Muscle layer of duodenum (tissue), 2 donors: Measurements from ENCODE around the gene C1orf146.
"Not testable (repeated sequence)": the region's sequence is repeated elsewhere in the genome, so short reads cannot be mapped to it uniquely, and the experiment has no call there.

Experiments
- H3K27ac ChIP-seq: one replicate; pipeline ENCODE4 v1.7.0; 2013; ENCODE audit warnings: mild to moderate bottlenecking, low read length
- H3K27me3 ChIP-seq: one replicate; pipeline ENCODE4 v1.7.0; 2013; ENCODE audit warnings: low read depth, mild to moderate bottlenecking, control low read depth, low read length
- H3K36me3 ChIP-seq, 2 donors: one replicate each; pipeline ENCODE4 v1.7.0; 2013; ENCODE audit warnings: low read length in 2 of 2, control low read depth in 1 of 2, mild to moderate bottlenecking in 1 of 2; ENCODE audit not compliant: insufficient read depth in 2 of 2, control insufficient read depth in 1 of 2
- H3K4me1 ChIP-seq, 2 donors: one replicate each; pipeline ENCODE4 v1.7.0; 2013; ENCODE audit warnings: low read length in 2 of 2, mild to moderate bottlenecking in 2 of 2, control low read depth in 1 of 2, moderate library complexity in 1 of 2; ENCODE audit not compliant: insufficient read depth in 2 of 2, control insufficient read depth in 1 of 2
- H3K4me3 ChIP-seq, 2 donors: one replicate each; pipeline ENCODE4 v1.7.0; 2013; ENCODE audit warnings: low read length in 2 of 2, low read depth in 1 of 2, mild to moderate bottlenecking in 1 of 2
- H3K9me3 ChIP-seq, 2 donors: one replicate each; pipeline ENCODE4 v1.7.0; 2013; ENCODE audit warnings: low read length in 2 of 2, control low read depth in 1 of 2, mild to moderate bottlenecking in 1 of 2; ENCODE audit not compliant: control insufficient read depth in 1 of 2
- donor health status: healthy.

The C1orf146 gene

DNA sequence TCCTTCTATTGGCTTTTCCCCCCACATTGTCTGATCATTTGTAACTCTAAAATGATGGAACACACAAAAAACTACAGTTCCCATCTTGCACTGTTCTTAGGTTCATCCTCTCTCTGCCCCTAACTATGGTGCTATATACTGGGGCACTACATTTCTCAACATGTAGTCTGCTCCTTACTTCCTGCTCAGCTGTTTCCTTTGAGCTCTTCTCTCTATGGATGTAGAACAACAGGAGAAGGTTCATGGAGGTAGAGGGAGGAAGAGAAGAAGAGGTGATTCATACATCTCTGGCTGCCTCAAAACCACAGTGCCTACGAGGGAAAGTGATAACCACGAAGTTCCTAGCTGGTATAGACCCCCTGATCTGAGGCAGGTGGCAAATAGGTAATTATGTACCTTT, 7.0 kb upstream of the C1orf146 start:
- Histone ChIP-seq H3K36me3 (no peaks in the 10 kb centered on the region), H3K27ac (no peak overlapping the region), H3K9me3 (peaks cover 0 to 3% of the 10 kb centered on the region in 2 donors), H3K27me3 (no peaks in the 10 kb centered on the region), H3K4me3 (no peak overlapping the region), H3K4me1 (no peaks in the 10 kb centered on the region)

DNA sequence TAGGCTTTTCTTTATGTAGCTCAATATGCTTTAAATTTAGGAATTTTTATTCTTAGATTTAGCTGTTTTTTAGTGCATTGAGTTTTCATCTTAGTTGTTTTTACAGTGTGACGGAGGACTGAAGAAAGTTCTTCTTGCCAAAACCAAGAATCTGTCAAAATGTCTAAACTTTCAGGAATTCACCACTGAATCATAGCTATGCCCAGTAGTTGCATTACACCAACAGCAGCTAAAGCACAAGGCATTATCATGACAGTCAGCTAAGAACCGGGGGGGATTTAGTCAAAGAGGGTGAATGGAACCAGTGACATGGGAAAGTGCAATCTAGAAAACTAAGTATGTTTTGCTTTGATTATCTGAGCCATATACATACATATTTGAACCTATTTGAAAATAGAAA, 6.5 kb upstream of the C1orf146 start:
- H3K4me3 ChIP-seq, result no peak overlapping the region
- H3K27me3 ChIP-seq, result no peaks in the 10 kb centered on the region
- no peaks in the 10 kb centered on the region for H3K36me3 ChIP-seq
- peaks cover 0 to 3% of the 10 kb centered on the region in 2 donors for H3K9me3 ChIP-seq
- no peak overlapping the region for H3K27ac ChIP-seq
- H3K4me1 ChIP-seq, result no peaks in the 10 kb centered on the region

DNA sequence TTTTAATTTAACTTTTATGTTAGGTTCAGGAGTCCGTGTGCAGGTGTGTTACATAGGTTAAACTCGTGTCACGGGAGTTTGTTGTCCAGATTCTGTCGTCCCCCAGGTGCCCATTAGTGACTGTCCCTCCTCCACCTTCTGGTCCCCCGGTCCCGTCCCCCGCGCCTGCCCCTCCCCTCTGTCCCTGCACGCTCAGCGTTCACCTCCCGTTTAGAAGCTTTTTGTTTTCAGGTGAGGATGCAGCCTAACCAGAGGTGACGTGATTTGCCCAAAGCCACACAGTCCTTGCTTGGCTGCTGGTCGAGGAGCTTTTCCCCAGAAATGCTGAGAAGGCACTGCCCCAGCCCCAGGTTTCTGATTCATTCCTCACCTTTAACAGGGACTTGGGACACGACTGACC, 844 bp downstream of the C1orf146 start:
- Histone ChIP-seq H3K27ac (no peak overlapping the region), H3K9me3 (no peaks in the 10 kb centered on the region), H3K4me3 (no peak overlapping the region), H3K27me3 (no peaks in the 10 kb centered on the region), H3K36me3 (no peaks in the 10 kb centered on the region), H3K4me1 (no peaks in the 10 kb centered on the region)

DNA sequence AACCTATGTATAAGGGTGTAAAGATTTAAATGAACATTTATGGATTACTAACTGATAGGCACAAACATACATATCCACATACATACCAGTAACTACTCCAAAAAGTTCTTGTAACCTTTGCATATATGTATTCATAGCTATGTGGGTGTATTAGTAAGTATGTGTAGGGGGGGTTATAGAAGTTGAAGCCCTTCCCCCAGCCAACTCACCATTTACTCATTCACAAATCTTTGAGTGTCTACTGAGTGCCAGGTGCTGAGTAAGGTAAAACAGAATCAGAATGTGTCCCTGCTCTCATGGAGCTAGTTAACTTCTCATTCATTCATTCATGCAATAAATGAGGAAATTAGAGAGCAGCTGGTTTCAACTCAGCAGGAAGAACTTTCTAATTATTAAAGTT, 1.3 kb downstream of the C1orf146 start:
- H3K27ac ChIP-seq, result no peak overlapping the region
- no peak overlapping the region for H3K4me3 ChIP-seq
- no peaks in the 10 kb centered on the region for H3K4me1 ChIP-seq
- no peaks in the 10 kb centered on the region for H3K36me3 ChIP-seq
- H3K9me3 ChIP-seq, result no peaks in the 10 kb centered on the region
- H3K27me3 ChIP-seq, result no peaks in the 10 kb centered on the region

DNA sequence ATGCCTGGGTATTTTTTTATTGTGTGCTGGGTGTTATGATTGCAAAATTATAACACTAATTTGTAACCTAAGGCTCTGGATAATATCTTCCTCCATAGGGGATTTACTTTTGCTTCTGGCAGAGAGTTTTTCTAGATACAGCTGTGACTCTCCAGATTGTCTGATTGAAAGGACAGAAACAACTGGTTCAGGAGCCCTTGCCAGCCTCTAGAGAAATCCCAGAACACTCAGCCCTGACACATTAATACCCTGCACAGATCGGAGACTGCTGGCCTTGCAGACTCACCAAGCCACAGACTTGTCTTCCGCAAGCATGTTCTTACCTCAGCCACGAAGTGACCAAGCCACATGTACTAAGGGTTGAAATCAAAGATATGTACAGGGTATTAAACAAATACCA, 10.7 kb downstream of the C1orf146 start:
- Histone ChIP-seq H3K27me3 (no peaks in the 10 kb centered on the region), H3K4me1 (no peaks in the 10 kb centered on the region), H3K9me3 (no peaks in the 10 kb centered on the region), H3K36me3 (no peaks in the 10 kb centered on the region), H3K4me3 (no peak overlapping the region), H3K27ac (no peak overlapping the region)

DNA sequence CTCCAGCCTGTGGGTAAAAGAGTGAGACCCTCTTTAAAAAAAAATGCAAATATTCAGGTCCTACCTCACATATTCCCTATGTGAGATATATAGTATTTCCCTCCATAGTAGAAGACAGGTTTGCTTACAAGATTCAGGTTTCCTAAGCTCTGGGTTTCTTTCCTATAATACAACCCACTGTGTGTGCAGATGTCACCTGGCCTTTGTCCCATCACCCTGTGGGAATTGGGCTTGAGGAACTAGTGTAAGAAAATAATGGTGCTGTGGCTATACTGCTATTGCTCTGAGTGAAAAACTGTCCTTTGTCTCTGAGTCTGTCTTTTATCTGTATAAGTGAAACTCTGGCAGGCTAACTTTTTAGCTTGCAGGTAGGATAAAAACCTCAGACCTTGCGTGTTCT, 13.0 kb downstream of the C1orf146 start:
- no peak overlapping the region for H3K4me3 ChIP-seq
- no peaks in the 10 kb centered on the region for H3K4me1 ChIP-seq
- H3K27me3 ChIP-seq, result no peaks in the 10 kb centered on the region
- no peak overlapping the region for H3K27ac ChIP-seq
- H3K9me3 ChIP-seq, result no peaks in the 10 kb centered on the region
- H3K36me3 ChIP-seq, result no peaks in the 10 kb centered on the region

DNA sequence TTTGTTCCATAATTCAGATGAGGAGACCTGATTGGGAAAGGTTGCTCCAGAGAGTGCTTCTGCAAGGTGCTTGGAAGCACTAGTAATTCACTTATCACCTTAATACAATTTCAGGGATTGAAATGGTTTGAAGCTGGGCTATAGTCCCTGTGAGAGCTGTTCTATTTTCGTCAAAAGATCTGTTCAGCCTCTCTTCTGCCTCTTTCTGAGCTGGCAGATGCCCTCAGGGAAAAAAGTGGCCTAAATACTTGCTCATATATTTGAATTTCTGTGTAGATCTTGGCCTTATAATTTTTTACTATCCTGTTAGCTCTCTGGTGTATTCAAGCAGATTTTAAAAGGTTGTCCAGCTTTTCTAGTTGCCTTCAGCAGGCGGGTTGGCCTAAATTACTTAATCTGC, 22.3 kb downstream of the C1orf146 start:
- Histone ChIP-seq H3K27ac (no peak overlapping the region), H3K4me1 (no peaks in the 10 kb centered on the region), H3K36me3 (no peaks in the 10 kb centered on the region), H3K9me3 (no peaks in the 10 kb centered on the region), H3K27me3 (no peaks in the 10 kb centered on the region), H3K4me3 (no peak overlapping the region)

- H3K4me1 ChIP-seq, result no peaks in the 10 kb centered on the region
- H3K4me3 ChIP-seq, result no peak overlapping the region
- H3K9me3 ChIP-seq, result no peaks in the 10 kb centered on the region
- peaks cover 3 to 6% of the 10 kb centered on the region in 2 donors for H3K36me3 ChIP-seq
- no peaks in the 10 kb centered on the region for H3K27me3 ChIP-seq
- no peak overlapping the region for H3K27ac ChIP-seq
Measured at GRCh38 chr1:92244376-92244775, 26.7 kb downstream of the C1orf146 start.

- not testable (repeated sequence) for H3K9me3 ChIP-seq, H3K4me1 ChIP-seq, H3K27ac ChIP-seq, H3K27me3 ChIP-seq, H3K4me3 ChIP-seq
- peaks cover 0 to 36% of the 10 kb centered on the region in 2 donors for H3K36me3 ChIP-seq
Measured at GRCh38 chr1:92254714-92255113, 37.0 kb downstream of the C1orf146 start.

GRCh38 chr1:92259350-92259749, 41.6 kb downstream of the C1orf146 start:
- Histone ChIP-seq H3K4me3 (no peak overlapping the region), H3K27me3 (no peaks in the 10 kb centered on the region), H3K9me3 (peaks cover 0 to 4% of the 10 kb centered on the region in 2 donors), H3K4me1 (no peaks in the 10 kb centered on the region), H3K27ac (no peak overlapping the region), H3K36me3 (peaks cover 6 to 47% of the 10 kb centered on the region in 2 donors)

DNA sequence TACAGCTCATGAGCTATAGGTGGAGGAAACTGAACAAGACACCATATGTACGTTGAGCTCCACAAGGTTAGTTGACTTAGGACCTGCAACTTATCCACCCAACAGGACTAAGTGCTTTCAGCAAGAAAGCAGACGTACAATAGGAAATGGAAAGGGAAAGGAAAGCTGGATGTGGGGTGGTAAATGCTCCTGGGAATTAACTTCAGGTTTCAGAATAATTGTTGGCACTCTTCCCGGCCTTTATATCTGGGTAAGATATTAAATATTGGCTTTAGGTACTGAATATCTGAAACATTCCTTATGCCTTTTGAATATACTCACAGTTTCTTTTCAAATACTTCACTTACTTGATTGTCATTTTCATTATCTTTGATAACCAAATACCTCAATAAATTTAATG, 44.8 kb downstream of the C1orf146 start:
- no peak overlapping the region for H3K4me3 ChIP-seq
- H3K36me3 ChIP-seq, result peaks cover 6 to 45% of the 10 kb centered on the region in 2 donors
- no peak overlapping the region for H3K27ac ChIP-seq
- H3K4me1 ChIP-seq, result no peaks in the 10 kb centered on the region
- no peaks in the 10 kb centered on the region for H3K9me3 ChIP-seq
- no peaks in the 10 kb centered on the region for H3K27me3 ChIP-seq

DNA sequence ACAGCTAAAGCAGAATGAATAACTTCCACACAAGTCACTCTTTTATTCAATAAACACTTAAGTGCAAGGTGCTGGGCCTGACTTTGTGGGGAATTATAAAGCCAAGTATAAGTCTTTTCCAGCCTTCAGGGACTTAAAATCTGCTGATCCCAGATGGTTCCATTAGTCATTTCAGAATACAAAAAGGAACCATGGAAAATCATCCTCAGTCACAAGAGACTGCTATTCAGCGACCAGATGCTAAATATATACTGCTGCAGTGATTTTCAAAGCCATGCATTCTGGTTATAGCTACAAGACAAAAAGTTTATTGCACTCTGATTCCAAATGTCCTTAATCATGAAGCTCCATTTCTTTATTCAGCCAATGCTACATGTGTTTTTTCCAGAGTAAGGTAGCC, 55.3 kb downstream of the C1orf146 start:
- H3K27me3 ChIP-seq, result no peaks in the 10 kb centered on the region
- H3K36me3 ChIP-seq, result peaks cover 15 to 16% of the 10 kb centered on the region in 2 donors
- no peak overlapping the region for H3K27ac ChIP-seq
- H3K4me1 ChIP-seq, result no peaks in the 10 kb centered on the region
- no peaks in the 10 kb centered on the region for H3K9me3 ChIP-seq
- no peak overlapping the region for H3K4me3 ChIP-seq
